Aortic smooth muscle cell (primary cell): ENCODE data around the gene MAEL. TPM values are rescaled to one million over a fixed set of nuclear protein-coding genes. Genes with fewer than 3 reads are reported as not detected.

Experiments used
- total RNA-seq: library from RNA; depleted of rRNA; stranded (reverse); fragments of >200 nt; gene quantifications from 2 replicates; pipeline ENCODE4 v1.2.3, GENCODE V29; 2014

Gene MAEL
- not detected in 2 replicates for total RNA-seq

DNA sequence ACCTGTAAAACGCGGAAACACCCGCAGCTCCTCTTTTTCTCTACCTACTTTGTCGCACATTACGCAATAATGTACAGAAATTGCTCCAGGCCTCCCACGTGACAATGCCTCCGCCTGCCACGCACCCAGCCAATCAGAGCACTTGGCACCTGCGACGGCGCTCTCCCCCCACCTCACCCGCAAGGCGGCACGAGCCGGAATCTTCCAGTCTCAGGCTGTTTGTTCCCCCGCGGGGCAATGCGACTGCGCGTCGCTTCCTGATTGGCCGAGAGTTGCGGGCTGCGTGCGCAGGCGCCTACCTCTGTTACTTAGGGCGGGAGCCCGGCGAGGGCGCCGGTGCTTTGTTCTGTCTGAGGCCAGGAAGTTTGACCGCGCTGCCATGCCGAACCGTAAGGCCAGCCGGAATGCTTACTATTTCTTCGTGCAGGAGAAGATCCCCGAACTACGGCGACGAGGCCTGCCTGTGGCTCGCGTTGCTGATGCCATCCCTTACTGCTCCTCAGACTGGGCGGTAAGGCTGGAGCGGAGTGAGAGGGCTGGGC lies at the start of gene MAEL:
TSS of gene MAEL (plus strand) at position 307 of the 542 bp plus-strand sequence. CDS start at position 380, 73 bp downstream.

DNA sequence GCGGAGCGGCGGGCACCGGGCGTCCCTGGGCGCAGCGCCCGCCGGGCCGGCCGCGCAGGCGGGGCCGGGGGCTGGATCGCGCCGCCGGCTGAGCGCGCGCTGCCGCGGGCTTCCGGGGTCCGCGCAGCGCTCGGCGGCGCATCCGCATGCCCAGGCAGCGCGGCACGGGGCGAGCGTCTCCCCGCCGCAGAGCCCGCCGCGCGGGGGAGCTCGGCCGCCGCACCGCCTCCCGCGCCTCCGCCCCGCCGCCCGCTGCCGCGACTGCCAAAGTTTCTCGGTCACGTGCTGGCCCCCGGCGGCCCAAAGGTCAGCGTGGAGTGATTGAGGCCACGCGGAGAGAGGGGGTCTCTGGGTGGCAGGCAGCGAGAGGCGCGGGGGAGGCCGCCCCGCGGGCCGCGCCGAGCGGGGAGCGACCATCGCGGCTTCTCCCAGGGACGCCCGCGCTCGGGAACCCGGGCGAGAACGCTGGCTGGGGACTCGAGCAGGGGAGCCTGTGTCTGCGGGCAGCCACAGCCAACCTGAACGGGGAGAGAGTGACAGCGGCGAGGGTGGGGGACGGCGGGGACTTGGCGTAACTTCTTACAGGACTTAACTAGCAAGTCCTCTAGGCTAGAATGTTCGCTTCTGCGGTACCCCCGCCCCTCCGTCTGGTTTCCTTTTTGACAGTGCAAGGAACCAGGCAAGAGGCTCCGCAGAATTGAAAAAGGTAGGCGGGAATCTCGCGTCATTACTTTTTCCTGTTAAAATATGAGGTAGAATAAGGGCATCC lies 13.5 kb upstream of the MAEL start, which contains the start of gene ILDR2:
TSS of gene ILDR2 (minus strand) at position 180 of the 769 bp plus-strand sequence. CDS start 272 bp downstream, outside the sequence.

Other genes starting within 250 kb of the MAEL start
- 17.0 and 17.2 TPM in 2 replicates for gene POGK, start 149.8 kb upstream of the MAEL start, total RNA-seq
- gene TADA1, start 113.0 kb upstream of the MAEL start, total RNA-seq, result 8.0 and 8.3 TPM in 2 replicates
- under 0.01 TPM in 1 of 2 replicates, not detected in the other for gene ILDR2, start 13.7 kb upstream of the MAEL start, total RNA-seq
- not detected in 2 replicates for gene GPA33, start 101.1 kb downstream of the MAEL start, total RNA-seq
- gene STYXL2, start 104.8 kb downstream of the MAEL start, total RNA-seq, result under 0.01 TPM in 1 of 2 replicates, not detected in the other
- gene POU2F1, start 231.6 kb downstream of the MAEL start, total RNA-seq, result 4.0 and 5.3 TPM in 2 replicates